Measurements from ENCODE around the gene OR1D5.
A peak's percentile ranks its signal among the peaks of the same experiment; 100 is the strongest.
"Not testable (repeated sequence)": the region's sequence is repeated elsewhere in the genome, so short reads cannot be mapped to it uniquely, and the experiment has no call there.

Gene OR1D5

GRCh38 chr17:3063507-3063906, at the start of gene OR1D5:
Gene OR1D5, minus strand, starts transcription at chr17:3063607. Its CDS starts 0 bp downstream, at chr17:3063607.
- DNase-seq (ENCODE audit: low read depth), result not testable (repeated sequence)

GRCh38 chr17:3104322-3104721, 40.9 kb upstream of the OR1D5 start, which contains the start of gene OR1D2:
Gene OR1D2, minus strand, starts transcription at chr17:3104422. Its CDS starts 11,426 bp downstream, at chr17:3092996.
- no peak within 1 kb of the TSS for H3K4me3 ChIP-seq (ENCODE audit: low read depth, low read length)
- DNase-seq (ENCODE audit: low read depth), result no peak

More at GRCh38 chr17:3063507-3063906, at the start of gene OR1D5:
- H3K4me3 ChIP-seq (ENCODE audit: low read depth, low read length), result not testable (repeated sequence)

- not testable (repeated sequence) for DNase-seq (ENCODE audit: low read depth)
Measured at GRCh38 chr17:3073850-3074249, 10.4 kb upstream of the OR1D5 start.

GRCh38 chr17:3065192-3065591, 1.8 kb upstream of the OR1D5 start:
- not testable (repeated sequence) for DNase-seq (ENCODE audit: low read depth); H3K4me3 ChIP-seq (ENCODE audit: low read depth, low read length)

More at GRCh38 chr17:3073850-3074249, 10.4 kb upstream of the OR1D5 start:
- not testable (repeated sequence) for H3K4me3 ChIP-seq (ENCODE audit: low read depth, low read length)

- DNase-seq (ENCODE audit: low read depth); H3K4me3 ChIP-seq (ENCODE audit: low read depth, low read length): not testable (repeated sequence)
Measured at GRCh38 chr17:3062824-3063377, 506 bp downstream of the OR1D5 start.

DNA sequence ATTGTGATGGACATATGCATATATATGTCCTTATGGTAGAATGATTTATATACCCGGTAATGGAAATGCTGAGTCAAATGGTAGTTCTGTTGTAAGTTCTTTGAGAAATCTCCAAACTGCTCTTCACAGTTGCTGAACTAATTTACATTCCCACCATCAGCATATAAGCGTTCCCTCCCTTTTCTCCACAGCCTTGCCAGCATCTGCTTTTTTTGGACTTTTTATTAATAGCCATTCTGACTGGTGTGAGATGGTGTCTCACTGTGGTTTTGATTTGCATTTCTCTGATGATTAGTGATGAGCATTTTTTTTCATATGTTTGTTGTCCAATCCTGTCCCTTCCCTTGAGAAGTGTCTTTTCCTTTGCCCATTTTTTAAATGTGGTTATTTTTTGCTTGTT, 8.5 kb downstream of the OR1D5 start:
- not testable (repeated sequence) for H3K4me3 ChIP-seq (ENCODE audit: low read depth, low read length); DNase-seq (ENCODE audit: low read depth)

DNA sequence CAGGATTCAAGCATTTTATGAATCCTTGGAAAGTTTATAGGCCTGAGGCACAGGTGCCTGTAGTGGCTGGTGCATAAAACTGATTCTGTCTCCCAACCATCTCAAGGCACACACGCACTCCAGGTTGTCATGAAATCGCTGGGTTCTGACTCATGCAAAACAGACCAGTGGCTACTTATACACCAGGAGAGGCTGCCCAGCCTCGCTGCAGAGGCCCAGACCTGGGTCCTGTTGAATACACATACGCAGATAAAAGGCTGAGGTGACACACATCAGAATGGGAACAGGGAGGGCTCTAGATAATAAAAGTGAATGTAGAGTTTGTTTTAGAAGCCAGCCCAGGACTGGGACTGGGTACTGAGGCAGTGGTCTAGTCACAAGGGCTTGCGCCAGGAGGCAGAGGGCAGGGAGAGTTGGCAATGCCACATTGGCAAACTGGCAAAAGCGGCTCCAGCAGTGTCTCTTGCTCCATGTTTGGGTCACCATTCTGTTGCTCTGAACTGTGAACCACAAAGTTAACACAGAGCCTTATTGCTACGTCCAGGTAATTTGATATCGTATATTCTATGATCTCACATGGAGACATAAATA, 13.6 kb downstream of the OR1D5 start:
- peak overlapping the region; percentile 76 for H3K4me3 ChIP-seq (ENCODE audit: low read depth, low read length)
- no peak for DNase-seq (ENCODE audit: low read depth)

DNA sequence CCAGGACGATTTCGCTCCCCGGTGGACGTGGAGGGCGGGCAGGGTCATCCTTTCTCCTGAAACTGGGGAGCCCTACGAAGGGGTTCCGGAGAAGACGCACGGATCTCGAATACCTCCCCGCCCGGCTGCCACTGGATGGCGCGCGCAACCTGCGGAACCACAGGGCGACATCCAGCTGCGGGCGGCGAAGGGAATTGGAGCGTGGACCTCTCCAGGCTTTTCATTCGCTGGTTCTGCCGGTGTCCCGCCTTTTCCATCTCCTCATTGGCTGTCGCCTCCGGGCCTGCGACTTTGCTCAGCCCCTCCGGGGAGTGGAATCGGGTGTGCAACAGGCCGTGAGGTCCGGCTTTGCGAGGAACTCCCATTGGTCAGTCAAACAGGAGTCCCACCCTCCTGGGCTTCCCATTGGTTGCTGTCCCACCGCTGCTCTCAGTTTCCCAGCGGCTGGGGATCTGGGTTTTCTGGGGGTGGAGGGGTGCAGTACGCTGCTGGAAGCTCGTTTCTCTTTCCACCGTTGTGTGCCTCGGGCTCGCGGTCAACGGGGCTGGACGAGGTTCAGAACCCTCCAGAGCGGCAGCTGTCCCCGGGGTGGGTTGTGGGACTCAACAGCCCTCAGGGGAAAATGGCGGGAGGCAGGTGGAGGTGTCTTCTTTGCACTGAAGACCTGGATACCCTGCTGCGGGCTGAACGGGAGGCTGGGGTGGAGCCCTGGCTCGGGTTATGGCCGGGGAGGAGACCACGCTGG, 14.5 kb downstream of the OR1D5 start:
- peak; percentile 93 for DNase-seq (ENCODE audit: low read depth)
- H3K4me3 ChIP-seq (ENCODE audit: low read depth, low read length), result peak overlapping the region; percentile 76

GRCh38 chr17:3046753-3047152, 16.7 kb downstream of the OR1D5 start:
- DNase-seq (ENCODE audit: low read depth), result no peak
- H3K4me3 ChIP-seq (ENCODE audit: low read depth, low read length), result no peak overlapping the region

- no peak overlapping the region for H3K4me3 ChIP-seq (ENCODE audit: low read depth, low read length)
- DNase-seq (ENCODE audit: low read depth), result no peak
Measured at GRCh38 chr17:3043737-3044365, 19.6 kb downstream of the OR1D5 start.

GRCh38 chr17:3040882-3041281, 22.5 kb downstream of the OR1D5 start:
- DNase-seq (ENCODE audit: low read depth), result no peak
- no peak overlapping the region for H3K4me3 ChIP-seq (ENCODE audit: low read depth, low read length)

- DNase-seq (ENCODE audit: low read depth), result no peak
- H3K4me3 ChIP-seq (ENCODE audit: low read depth, low read length), result no peak overlapping the region
Measured at GRCh38 chr17:3039736-3040135, 23.7 kb downstream of the OR1D5 start.

- no peak overlapping the region for H3K4me3 ChIP-seq (ENCODE audit: low read depth, low read length)
- no peak for DNase-seq (ENCODE audit: low read depth)
Measured at GRCh38 chr17:3038941-3039340, 24.5 kb downstream of the OR1D5 start.

GRCh38 chr17:3037259-3037658, 26.1 kb downstream of the OR1D5 start:
- no peak for DNase-seq (ENCODE audit: low read depth)

DNA sequence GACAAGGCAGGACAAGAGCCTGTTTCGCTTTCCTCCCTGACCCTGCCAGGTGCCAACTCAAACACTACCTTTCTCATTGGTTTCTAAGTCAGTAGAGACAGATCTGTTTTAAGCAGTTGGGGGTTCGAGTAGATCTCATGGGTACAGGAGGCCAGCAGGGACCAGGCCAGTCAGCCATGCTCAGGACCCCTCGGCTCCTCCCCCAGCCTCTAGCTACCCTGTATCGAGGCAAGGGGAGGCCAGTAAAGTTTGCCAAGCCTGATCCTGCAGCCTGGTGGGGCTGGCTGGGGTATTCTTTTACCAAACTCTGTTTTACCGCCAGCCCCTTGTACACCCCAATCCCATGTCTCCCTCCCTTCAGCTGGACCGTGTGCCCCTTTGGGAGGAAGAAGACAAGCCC, 26.6 kb downstream of the OR1D5 start:
- no peak for DNase-seq (ENCODE audit: low read depth)
- H3K4me3 ChIP-seq (ENCODE audit: low read depth, low read length), result no peak overlapping the region

More at GRCh38 chr17:3037259-3037658, 26.1 kb downstream of the OR1D5 start:
- no peak overlapping the region for H3K4me3 ChIP-seq (ENCODE audit: low read depth, low read length)

DNA sequence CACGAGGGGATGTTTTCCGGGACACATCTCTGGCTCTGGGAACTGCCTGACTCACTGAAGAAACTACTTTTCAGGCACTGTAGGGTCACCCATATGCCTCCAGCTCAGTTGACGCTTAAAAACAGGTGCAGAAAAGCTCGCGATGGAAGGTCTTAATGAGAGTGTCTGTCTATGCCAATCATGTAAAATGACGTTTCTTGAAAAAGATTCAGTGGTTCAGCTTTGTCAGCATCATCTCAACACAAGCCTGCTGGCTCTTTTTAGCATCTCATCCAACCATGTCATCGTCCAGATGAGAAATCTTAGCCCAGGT, 27.5 kb downstream of the OR1D5 start:
- H3K4me3 ChIP-seq (ENCODE audit: low read depth, low read length), result no peak overlapping the region
- no peak for DNase-seq (ENCODE audit: low read depth)

DNA sequence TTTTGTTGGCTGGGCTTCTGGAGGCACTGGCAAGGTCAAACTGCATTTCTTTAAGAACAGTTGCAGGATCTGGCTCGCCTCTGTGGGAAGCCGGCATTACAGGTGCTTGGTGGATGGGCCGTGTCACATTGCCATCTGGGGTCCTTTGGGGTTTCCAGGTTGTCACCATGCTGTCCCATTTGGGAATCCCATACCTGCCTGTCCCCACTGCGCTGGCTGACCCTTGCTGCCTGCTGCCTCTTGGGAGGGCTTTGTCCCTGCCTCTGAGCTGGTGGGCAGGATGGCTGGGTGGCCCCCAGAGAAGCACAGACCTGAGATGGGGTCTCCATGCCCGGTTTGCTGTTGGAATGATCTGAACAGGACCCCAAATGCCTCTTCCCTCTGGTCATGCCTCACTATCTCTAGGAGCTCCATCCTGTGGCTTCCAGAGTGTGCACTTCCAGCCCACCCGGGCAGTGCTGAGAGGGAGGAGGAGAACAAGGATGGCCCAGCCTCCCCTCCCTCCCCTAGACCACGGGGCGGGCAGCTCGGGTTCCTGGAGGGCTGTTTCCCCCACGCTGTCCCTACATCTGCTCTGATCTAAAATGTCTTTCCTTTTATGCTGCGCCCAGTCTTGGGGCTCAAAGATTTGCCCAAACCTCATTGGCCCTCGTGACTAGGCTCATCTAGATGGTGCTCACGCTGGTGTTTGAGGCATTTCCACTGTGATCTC, 28.0 kb downstream of the OR1D5 start:
- DNase-seq (ENCODE audit: low read depth), result no peak
- no peak overlapping the region for H3K4me3 ChIP-seq (ENCODE audit: low read depth, low read length)

GRCh38 chr17:3034578-3034920, 28.9 kb downstream of the OR1D5 start:
- DNase-seq (ENCODE audit: low read depth), result no peak
- no peak overlapping the region for H3K4me3 ChIP-seq (ENCODE audit: low read depth, low read length)

DNA sequence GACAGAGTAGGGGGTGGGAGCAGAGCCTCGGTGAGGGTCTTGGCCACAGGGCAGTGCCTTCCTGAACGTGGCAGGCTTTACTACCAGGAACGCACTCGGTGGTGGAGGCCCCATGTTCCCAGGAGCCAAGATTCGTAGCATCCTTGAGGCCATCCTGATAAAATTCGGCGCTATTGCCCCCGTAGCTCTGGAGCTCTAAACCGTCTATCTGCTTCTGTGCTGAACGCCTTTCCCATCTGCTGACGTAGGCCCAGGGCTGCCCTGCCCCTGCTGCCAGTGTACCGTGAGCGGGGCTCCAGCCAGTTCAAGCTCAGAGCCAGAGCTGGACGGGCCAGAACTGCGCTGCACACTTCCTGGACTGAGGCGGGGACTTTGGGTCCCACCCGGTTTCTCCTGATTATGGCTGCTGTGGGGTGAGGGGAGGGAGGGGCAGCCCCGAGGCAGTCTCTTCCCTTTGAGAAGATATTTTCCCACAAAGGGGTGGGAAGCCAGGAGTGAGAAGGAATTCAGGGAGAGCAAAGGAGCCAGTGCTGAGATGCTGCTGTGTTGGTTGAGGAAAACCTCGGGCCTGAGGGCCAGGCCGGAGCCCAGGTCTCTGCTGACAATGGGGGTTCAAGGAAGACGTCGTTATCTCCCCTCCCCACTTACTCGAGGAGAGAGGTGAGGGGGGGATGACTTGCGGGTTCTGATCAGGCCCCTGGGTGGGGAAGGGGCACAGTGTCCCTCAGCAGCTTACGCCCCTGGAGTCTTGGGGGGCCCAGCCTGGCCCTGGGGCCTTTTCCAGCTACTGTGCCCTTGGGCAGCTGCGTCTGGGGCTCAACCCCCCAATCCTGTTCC, 29.4 kb downstream of the OR1D5 start:
- no peak for DNase-seq (ENCODE audit: low read depth)
- no peak overlapping the region for H3K4me3 ChIP-seq (ENCODE audit: low read depth, low read length)

All from skeletal muscle cell (primary cell).